Measurements from ENCODE around the gene GALNT10. TPM values are rescaled to one million over a fixed set of nuclear protein-coding genes. Genes with fewer than 3 reads are reported as not detected.

The GALNT10 gene
- total and polyA plus RNA-seq, 2 of the 8 experiments (the other 6 are each of a cell fraction or from before 2014, with no cell fraction given) = 4.6 to 15.5 TPM

DNA sequence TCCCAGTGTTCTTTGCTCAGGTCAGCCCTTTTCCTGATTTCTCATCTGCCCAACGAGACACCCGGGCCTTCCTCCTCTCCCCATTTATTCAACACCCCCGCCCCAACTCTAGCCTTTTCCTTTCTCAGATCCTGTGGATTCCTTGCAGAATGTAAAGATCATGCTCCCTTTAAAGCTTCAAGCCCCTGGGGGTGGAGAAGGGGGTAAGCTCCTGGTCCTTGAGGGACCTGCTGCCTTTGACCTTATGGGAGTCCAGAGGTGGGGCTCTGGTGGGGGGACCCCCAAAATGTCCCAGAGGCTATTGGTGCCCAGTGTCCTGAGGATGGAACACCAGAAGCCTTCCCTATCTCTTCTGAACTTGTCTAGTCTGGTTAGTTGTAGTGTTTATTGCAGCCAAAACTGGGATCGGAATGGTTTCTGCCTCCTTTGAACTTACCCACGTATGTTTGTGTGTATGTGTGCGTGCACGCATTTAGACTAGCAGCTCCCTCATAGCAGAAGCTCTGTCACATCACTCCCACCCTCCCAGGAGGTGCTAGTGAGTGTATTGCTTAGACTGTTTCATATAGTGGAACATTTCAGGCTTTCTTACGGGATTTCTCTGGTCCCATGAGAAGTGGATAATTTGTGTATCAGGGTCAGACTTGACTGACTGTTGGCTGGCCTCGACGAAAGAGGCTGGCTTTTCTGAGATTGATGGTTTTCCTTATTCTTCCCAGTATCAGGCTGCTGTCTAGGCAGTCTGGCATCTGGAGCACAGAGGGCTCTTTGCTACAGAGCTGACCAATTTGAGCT lies 1.1 kb downstream of the GALNT10 start:
- Histone ChIP-seq H3K56ac (replicated peaks; ENCODE audit: insufficient read length, low read depth, low read length) (no peak overlapping the region), H3K4ac (replicated peaks; ENCODE audit: insufficient read length, low read depth, low read length) (no peak overlapping the region), H4K20me1 (replicated peaks in 1 of 2; ENCODE audit: control insufficient read depth in 1 of 2, insufficient read depth in 2 of 2, low read length in 2 of 2) (peaks cover 4% of the 10 kb centered on the region in 2 experiments), H3K27ac (ENCODE audit: low read depth, low read length) (no peak overlapping the region), H3K4me3 (ENCODE audit: extremely low read depth in 1 of 4, insufficient read depth in 2 of 4, low read depth in 3 of 4, low read length in 4 of 4) (peak overlapping the region in 1 of 4 experiments; percentile 76; a peak in 2 of 8 replicates), H3K4me2 (ENCODE audit: insufficient read depth in 1 of 2, low read depth in 2 of 2, low read length in 2 of 2) (peak overlapping the region in 1 of 2 experiments; percentile 96; a peak in 1 of 4 replicates), H2BK120ac (replicated peaks; ENCODE audit: low read depth, low read length) (no peak overlapping the region), H2AFZ (ENCODE audit: low read length) (no peak overlapping the region), H3K79me2 (ENCODE audit: control insufficient read depth in 1 of 2, insufficient read depth in 2 of 2, low read length in 2 of 2) (peaks cover 0 to 2% of the 10 kb centered on the region in 2 experiments; a peak in 1 of 4 replicates), H3K14ac (ENCODE audit: insufficient read length) (no peak overlapping the region), H4K91ac (replicated peaks; ENCODE audit: insufficient read length, low read length) (no peak overlapping the region), H3K79me1 (ENCODE audit: low read depth, low read length) (no peaks in the 10 kb centered on the region), H2BK5ac (ENCODE audit: low read depth, low read length) (no peak overlapping the region), H3K23ac (ENCODE audit: insufficient read length) (no peak overlapping the region), H2BK15ac (ENCODE audit: low read length) (peak overlapping the region; percentile 10; the same call in 1 of the 2 replicates), H3K27me3 (replicated peaks in 1 of 4; ENCODE audit: control insufficient read depth in 3 of 4, extremely low read depth in 1 of 4, insufficient read depth in 3 of 4, low read length in 3 of 4) (peaks cover 12 to 50% (median 39%) of the 10 kb centered on the region in 4 experiments), H2BK20ac (ENCODE audit: low read length) (no peak overlapping the region), H3K23me2 (ENCODE audit: low read depth, low read length) (peaks cover 18% of the 10 kb centered on the region; the same call in 1 of the 2 replicates), H3K9me3 (ENCODE audit: insufficient read depth in 2 of 2, low read depth in 1 of 2, low read length in 1 of 2) (no peaks in the 10 kb centered on the region), H4K5ac (ENCODE audit: insufficient read length, low read depth, low read length) (no peak overlapping the region), H2AK5ac (ENCODE audit: low read depth, low read length) (no peak overlapping the region), H2BK12ac (ENCODE audit: low read depth, low read length) (peak overlapping the region; percentile 51; the same call in 1 of the 2 replicates), H3K4me1 (replicated peaks in 1 of 4; ENCODE audit: control insufficient read depth in 3 of 4, insufficient read depth in 4 of 4, low read length in 3 of 4) (peaks cover 6 to 20% (median 14%) of the 10 kb centered on the region in 4 experiments; a peak in 5 of 7 replicates), H3K9ac (replicated peaks in 1 of 4; ENCODE audit: extremely low read depth in 1 of 4, low read depth in 3 of 4, low read length in 3 of 4) (no peak overlapping the region), H3K36me3 (ENCODE audit: control insufficient read depth in 2 of 4, insufficient read depth in 4 of 4, low read length in 3 of 4) (no peaks in the 10 kb centered on the region), H3K18ac (ENCODE audit: extremely low read depth, low read length) (no peak overlapping the region), H4K8ac (ENCODE audit: extremely low read depth, insufficient read depth, low read length) (no peak overlapping the region)
- no peak for FAIRE-seq
- ChIA-PET CTCF (ENCODE audit: partially characterized antibody) (interaction anchor here (0.9 to 6.7 kb wide), 14 partner anchors 12 to 270 kb away, joined by 3 to 48 read pairs (median 6); no protein-coding TSS in a partner anchor), POLR2A (ENCODE audit: partially characterized antibody) (interaction anchor here (1.1 kb wide), 1 partner anchor 45 kb away, joined by 3 read pairs; no protein-coding TSS in a partner anchor)
- 81% methylated on average over 10 of the region's 10 CpGs; no CpG with 5 or more reads in 1 of the 2 experiments for WGBS, 2 experiments (ENCODE audit: extremely low coverage in 1 of 2, insufficient coverage in 1 of 2, insufficient read length in 1 of 2, insufficient replicate concordance in 2 of 2, low coverage in 1 of 2, low lambda C conversion rate in 2 of 2, missing lambda C conversion rate in 1 of 2)
- TF ChIP-seq CBX8 (IDR thresholded peaks at IDR 0.05; ENCODE audit: borderline replicate concordance, low read depth, low read length) = no peak
- no peak for TF ChIP-seq EGR1 (IDR thresholded peaks at IDR 0.05; ENCODE audit: borderline replicate concordance, low read depth, low read length)
- TF ChIP-seq RNF2 (IDR thresholded peaks at IDR 0.05; ENCODE audit: borderline replicate concordance, low read depth, low read length, missing control alignments, poor library complexity, severe bottlenecking) = no peak
- no peak for TF ChIP-seq ASH2L (IDR thresholded peaks at IDR 0.05; ENCODE audit: low read length)
- no peak for TF ChIP-seq GTF2F1 (IDR thresholded peaks at IDR 0.05; ENCODE audit: borderline replicate concordance, low read depth, low read length)
- no peak for TF ChIP-seq CHD2 (IDR thresholded peaks at IDR 0.05; ENCODE audit: low read length)
- DNase-seq (ENCODE audit: low read depth in 1 of 2, low spot score in 2 of 2) = no peak
